A549 (cell line): ENCODE data around the gene RING1.

Source experiments
- CEBPB ChIP-seq, 2 experiments: fragments of >200 bp in 1 of 2; sonication (Bioruptor Twin) in 1 of 2; formaldehyde crosslinking in 1 of 2; IDR thresholded peaks; 2 replicates each; pipeline ENCODE4 v1.6.1; 2012 to 2016
- CTCF ChIP-seq: fragments of >200 bp; sonication (Bioruptor Twin); formaldehyde crosslinking; IDR thresholded peaks from 3 replicates; pipeline ENCODE4 v1.5.1; 2016
- EP300 ChIP-seq, 2 experiments: fragments of >200 bp; sonication (Bioruptor Twin); formaldehyde crosslinking; IDR thresholded peaks; 2 replicates in 1 of 2; 3 replicates in 1 of 2; pipeline ENCODE4 v1.6.1; 2016 to 2017
- FOSL2 ChIP-seq, 2 experiments: fragments of 450-650 bp in 1 of 2; fragments of >200 bp in 1 of 2; sonication (Bioruptor Twin) in 1 of 2; formaldehyde crosslinking; IDR thresholded peaks; 2 replicates each; pipeline versions ENCODE4 v1.5.0 to v1.6.1; 2016 to 2020; ENCODE audit warnings: mild to moderate bottlenecking in 1 of 2, moderate library complexity in 1 of 2
- NR3C1 ChIP-seq: fragments of >200 bp; sonication (Bioruptor Twin); formaldehyde crosslinking; IDR thresholded peaks from 3 replicates; pipeline ENCODE4 v1.6.1; 2017
- POLR2A ChIP-seq: IDR thresholded peaks from 2 replicates; pipeline ENCODE4 v1.6.1; 2012; ENCODE audit warnings: mild to moderate bottlenecking, low read length
- TP53 ChIP-seq: fragments of 250-450 bp; sonication (Bioruptor Pico); IDR thresholded peaks from 2 replicates; pipeline ENCODE4 v1.5.0; 2021; ENCODE audit warnings: mild to moderate bottlenecking, moderate library complexity

- TF ChIP-seq NR3C1 (no peak), TP53 (CRISPR knock-in tag) (no peak), CTCF (no peak), FOSL2 (IDR thresholded peaks at IDR 0.05) (no peak), FOSL2 (CRISPR knock-in tag; IDR thresholded peaks at IDR 0.05) (no peak), CEBPB (IDR thresholded peaks at IDR 0.05) (no peak), POLR2A (no peak), EP300 (IDR thresholded peaks at IDR 0.05) (no peak)
These were observed 28.0 kb downstream of the RING1 start for GRCh38 chr6:33236328-33236727.
